ENCODE measurements around the gene MYO7A.

MYO7A gene

DNA sequence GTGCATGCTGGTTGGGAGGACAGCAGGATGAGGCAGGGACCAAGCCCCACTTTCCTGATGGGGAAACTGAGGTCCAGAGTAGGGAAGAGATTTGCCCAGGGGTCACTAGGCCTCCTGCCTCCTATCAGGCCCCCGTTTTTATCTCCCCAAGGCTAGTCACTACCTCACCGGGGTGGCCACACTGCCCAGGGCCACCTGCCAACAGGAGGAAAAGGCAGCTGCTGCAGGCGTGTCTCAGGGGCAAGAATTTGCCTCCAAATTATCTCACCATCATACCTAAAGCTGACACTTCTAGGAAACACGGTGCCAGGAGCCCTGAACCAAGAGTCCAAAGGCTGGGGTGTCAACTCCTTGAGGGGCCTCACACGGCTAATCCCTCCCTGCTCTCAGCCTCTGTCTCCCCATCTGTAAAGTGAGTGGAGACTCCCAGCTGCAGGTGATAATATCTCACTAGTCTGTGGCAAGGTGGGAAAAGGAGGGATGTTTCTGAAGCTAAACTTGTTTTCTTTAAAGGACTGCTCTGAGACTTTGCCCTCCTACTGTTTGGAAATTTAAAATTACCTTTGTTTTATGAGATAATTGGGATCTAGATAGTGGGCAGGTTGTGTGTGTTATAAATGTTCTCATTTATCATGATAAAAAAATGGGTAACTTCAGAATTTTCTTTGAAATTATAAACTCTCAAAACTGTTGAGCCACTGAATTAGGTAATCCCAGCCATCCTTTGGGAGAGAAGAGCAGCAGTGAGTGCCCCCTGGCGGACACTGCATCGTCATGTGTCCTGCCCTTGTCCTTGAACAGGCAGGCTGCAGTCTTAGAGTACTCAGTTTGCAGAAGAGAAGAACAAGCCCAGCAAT, 60.0 kb downstream of the MYO7A start:
- DNase-seq = peak; percentile 55

DNA sequence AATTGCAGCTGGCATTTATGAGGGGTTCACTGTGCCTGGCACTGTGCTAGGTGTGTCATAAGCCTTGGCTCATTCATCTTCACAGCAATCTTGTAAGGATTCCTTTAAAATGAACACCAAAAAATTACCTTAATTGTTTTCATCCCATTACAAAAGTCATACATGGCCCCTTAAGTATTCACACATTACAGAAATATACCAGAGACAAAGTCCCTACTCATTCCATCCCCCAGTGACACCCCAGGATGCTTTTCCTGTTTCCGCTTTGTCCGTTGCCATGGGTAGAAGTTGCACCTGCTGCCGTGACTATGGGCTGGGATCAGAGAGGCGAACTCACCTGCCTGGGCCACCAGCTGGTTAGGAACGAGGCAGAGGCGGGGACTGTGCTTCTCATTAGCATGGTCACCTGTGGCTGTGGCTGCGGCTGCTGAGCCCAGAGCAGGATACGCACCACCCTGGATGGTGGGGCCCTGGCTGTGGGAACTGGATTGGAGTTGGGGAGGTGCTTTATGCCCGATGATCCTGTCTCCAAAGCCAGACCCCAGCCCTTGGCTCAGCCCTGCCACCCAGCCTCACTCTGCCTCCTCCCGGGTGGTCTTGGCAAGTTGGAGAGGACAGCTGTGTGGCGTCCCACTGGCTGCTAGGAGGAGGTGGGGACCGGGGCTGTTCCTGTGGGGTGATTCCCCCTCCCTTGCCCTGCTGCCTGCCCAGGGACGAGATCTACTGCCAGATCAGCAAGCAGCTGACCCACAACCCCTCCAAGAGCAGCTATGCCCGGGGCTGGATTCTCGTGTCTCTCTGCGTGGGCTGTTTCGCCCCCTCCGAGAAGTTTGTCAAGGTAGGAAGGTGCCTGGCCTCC, 60.8 kb downstream of the MYO7A start:
- no peak for DNase-seq

DNA sequence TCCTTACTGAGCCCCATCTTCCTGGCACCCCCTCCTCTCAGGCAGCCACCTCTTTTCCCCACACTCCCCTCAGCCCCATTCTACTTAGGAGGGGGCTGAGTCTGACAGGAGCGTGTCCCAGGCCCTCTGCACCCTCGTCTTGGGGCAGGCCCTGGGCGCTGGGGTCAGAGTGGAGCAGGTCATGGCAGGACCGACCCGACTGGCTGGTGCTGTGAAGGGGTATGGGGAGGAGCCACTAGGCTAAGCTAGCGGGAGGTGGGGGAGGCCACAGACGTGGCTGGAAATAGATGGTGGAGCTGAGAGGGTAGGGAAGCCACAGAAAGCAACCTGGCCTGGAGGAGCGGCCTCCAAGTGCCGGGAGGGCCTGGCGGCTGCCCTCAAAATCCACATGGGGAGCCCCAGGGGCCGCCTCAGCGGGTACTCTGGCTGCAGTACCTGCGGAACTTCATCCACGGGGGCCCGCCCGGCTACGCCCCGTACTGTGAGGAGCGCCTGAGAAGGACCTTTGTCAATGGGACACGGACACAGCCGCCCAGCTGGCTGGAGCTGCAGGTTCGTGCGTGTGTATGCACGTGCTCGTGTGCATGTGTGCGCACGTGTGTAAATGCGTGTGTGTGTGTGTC, 61.7 kb downstream of the MYO7A start:
- DNase-seq = no peak

DNA sequence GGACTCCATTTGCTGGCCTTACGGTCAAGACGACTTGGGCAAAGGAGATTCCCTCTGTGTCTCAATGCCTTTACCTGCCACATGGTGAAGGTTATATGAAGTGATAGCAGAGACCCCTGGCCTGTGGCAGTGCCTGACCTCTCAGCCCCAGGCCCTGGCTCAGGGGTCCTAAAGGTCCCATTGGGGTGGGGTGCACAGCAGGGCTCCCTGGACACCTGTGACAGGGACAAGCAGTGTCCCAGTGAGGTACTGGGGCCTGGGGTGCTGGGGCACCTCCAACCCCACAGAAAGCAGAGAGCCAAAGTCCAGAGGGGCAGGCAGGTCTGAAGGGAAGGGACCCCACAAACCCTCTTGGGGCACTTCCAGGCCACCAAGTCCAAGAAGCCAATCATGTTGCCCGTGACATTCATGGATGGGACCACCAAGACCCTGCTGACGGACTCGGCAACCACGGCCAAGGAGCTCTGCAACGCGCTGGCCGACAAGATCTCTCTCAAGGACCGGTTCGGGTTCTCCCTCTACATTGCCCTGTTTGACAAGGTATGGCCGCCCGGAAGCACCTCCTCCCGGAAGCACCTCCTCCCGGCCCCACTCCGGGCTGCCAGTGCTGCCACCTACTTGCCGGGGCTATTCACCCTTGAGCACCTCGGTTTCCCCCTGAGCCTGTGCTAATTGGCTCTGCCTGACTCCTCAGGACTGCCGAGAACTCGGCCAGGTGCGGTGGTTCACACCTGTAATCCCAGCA, 62.5 kb downstream of the MYO7A start:
- DNase-seq = no peak

DNA sequence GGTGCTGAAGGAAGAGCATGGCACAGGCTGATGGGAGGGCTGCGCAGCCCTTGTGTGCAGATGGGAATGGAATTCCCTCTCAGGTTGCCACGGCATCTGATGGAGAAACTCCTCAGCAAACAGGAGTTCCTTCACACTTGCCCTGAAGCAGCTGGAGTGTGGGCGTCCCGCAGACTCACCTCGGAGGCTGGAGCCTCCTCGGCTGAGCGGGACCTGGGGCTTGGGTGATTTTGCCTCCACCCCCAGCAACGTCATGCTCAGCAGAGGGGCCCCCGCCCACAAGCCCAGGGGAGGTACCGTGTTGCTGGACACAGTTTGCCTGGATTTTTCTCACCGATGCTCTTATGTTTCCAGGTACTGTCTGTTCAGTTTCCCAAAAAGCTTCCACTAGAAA, 63.4 kb downstream of the MYO7A start:
- no peak for DNase-seq

DNA sequence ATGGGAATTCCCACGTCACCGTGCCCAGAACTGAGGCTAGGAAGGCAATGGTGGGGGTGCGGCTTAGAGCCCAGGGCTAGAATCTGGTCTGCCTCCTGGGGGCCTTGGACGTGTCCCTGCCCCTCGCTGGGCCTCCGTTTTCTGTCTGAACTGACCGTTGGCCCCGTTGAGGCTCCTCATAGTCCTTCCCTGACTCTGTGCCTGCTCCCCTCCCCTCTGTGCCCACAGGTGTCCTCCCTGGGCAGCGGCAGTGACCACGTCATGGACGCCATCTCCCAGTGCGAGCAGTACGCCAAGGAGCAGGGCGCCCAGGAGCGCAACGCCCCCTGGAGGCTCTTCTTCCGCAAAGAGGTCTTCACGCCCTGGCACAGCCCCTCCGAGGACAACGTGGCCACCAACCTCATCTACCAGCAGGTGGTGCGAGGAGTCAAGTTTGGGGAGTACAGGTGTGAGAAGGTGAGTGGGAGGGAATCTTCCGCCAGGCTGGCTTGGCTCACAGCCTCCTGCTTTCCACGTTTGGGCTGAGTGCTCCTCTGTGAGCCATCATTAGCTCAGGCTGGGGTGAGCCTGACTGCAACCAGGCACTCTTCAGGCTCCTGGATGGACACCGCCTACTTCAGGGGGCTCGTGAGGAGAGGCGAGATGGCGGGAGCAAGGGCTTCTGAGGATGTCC, 63.9 kb downstream of the MYO7A start:
- DNase-seq = no peak

DNA sequence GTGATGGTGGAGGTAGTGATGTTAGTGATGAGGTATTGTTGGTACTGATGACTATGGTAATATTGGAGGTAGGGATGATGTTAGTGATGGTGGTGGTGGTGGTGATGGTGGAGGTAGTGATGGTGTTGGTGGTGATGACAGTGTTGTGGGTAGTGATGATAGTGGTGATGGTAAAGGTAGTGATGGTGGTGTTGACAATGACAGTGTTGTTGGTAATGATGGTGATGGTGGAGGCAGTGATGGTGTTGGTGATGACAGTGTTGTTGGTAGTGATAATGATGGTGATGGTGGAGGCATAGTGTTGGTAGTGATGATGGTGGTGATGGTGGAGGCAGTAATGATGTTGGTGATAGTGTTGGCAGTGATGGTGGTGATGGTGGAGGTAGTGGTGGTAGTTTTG, 65.1 kb downstream of the MYO7A start:
- DNase-seq = no peak

DNA sequence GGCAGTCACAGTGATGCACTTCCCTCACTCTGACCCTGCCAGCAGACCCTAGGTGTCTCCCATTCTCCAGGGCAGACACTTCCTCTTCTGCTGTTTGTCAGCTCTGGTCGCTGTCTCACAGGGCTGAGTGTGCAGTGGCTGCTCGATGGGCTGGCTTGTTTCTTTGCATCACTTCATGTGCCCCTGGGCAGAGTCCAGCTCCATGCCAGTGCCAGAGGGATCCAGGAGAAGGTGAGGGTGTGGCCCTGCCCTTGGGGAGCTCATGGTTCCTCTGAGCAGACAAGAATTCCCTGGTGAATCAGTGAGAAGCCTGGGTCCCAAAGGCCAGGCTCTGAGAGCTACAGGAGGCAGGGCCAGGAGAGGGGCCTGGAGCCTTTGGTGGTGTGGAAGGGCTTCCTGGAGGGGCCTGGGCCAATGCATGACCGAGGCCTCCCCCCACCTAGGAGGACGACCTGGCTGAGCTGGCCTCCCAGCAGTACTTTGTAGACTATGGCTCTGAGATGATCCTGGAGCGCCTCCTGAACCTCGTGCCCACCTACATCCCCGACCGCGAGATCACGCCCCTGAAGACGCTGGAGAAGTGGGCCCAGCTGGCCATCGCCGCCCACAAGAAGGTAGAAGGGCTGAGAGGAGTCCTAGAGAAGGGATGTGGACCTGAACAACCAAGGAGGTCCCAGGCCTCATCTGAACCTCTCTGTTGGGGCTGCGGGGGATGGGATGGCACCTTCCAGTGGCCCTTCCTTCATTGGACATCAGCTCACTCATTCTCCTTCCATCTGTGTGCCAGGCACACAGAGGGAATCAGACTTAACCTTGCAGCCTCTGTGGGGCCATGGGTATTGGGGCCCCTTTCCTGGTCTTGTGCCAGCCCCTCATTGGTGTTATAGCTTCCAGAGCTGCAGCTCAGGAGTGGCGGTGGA, 66.1 kb downstream of the MYO7A start:
- no peak for DNase-seq

DNA sequence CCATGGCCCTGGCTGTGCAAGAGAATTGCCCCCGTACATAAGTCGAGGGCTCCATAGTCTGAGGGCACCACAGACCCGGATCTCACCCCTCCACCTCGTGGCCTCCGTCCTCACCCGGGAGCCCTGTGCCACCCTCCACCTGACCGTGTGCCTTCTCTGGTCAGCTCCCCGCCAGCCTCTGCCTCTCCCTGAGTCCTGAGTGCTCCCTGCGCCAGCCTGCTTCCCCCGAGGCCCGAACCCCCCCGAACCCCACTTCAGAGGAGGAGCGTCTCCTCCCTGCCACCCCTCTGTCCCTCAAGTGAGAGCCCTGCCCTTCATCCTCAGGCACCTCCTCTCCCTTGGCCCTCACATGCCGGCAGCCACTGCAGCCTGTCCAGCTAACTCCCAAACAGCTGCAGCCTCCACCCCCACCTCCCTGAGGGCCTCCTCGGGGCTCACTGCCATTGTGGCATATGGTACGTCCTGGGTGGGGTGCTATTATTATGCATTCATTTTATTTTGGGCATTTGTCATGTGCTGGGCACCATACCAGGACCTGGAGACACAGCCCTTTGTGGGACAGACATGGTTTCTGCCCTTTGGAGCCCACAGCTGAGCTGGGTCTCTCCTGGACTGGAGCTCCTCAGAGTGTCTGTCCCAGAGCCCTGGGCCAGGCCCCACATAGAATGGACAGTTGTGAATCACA, 67.2 kb downstream of the MYO7A start:
- no peak for DNase-seq

DNA sequence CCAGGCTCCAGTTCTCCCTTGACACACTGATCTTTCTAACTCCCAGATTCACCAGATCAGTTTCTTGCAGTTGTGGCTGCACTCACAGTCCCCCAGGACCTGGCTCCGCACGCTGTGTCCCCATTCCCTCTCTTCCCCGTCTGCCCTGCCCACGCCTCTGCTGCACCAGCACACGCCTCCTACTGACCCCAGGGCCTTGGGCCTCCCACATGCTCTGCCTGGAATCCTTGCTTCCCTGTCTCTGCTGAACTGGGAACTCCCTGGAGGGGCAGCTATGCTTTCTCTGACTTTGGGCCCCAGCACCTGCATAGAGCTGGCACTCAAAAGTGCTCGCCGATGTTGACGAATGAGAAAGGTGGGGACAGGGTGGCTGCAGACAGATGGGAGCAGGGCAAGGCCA, 68.9 kb downstream of the MYO7A start:
- DNase-seq = no peak

DNA sequence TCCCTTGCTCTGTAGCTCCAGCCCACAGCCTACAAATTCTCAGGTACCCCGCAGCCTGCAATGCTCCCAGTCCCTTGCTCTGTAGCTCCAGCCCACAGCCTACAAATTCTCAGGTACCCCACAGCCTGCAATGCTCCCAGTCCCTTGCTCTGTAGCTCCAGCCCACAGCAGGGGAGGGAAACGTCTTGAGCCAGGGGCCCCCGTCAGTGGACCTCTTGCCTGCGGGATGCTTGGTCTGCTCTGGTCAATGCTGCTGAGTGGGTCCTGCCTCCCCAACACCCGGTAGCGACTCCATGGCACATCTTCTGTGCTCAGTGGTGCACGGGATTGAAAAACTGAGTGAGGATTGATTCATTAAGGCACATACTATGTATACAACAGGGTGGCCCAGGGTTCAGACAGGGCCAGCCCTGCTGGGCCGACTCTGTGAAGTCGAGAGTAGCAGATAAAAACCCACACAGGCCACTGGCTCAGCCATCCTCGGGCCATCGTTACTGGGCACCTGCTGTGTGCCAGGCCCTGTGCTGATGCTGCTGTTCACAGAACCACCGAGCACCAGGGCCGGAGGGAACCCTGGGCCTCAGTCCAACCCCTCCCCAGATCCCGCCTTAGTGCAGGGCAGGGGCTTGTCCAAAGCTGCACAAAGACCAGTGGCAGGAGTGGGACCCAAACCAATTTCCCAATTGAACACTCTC, 69.7 kb downstream of the MYO7A start:
- no peak for DNase-seq

DNA sequence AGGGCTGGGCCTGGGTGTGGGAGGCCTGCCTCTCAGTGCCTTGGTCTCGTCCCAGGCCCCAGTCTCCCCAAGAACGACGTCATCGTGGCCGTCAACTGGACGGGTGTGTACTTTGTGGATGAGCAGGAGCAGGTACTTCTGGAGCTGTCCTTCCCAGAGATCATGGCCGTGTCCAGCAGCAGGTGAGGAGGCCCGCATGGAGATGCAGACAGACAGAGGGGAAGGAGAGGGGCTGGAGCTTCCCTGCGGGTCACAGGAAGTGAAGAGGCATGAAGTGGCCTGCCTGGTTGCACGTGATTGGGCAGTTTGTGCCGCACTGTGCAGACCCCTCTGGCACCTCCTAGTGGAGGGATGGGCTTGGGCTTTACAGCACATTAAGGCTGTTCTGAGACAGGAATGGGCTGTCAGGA, 70.4 kb downstream of the MYO7A start:
- no peak for DNase-seq

DNA sequence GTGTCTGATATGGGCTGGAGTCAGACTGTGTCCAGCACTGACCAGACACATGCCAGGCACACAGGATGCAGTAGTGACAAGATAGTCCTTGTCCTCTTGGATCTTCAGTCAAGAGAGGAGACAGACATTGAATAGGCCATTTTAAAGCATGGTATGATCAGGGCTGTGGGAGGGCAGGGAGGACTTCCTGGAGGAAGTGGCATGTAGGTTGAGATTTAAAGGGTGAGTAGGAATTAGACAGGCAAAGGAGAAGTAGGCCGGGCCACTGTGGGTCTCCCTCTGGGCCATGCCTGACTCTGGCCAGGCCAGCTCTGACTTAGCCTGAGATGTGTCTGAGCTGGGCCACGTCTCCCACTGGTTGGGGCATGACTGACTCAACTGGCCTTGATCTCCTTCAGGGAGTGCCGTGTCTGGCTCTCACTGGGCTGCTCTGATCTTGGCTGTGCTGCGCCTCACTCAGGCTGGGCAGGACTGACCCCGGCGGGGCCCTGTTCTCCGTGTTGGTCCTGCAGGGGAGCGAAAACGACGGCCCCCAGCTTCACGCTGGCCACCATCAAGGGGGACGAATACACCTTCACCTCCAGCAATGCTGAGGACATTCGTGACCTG, 71.2 kb downstream of the MYO7A start:
- no peak for DNase-seq

DNA sequence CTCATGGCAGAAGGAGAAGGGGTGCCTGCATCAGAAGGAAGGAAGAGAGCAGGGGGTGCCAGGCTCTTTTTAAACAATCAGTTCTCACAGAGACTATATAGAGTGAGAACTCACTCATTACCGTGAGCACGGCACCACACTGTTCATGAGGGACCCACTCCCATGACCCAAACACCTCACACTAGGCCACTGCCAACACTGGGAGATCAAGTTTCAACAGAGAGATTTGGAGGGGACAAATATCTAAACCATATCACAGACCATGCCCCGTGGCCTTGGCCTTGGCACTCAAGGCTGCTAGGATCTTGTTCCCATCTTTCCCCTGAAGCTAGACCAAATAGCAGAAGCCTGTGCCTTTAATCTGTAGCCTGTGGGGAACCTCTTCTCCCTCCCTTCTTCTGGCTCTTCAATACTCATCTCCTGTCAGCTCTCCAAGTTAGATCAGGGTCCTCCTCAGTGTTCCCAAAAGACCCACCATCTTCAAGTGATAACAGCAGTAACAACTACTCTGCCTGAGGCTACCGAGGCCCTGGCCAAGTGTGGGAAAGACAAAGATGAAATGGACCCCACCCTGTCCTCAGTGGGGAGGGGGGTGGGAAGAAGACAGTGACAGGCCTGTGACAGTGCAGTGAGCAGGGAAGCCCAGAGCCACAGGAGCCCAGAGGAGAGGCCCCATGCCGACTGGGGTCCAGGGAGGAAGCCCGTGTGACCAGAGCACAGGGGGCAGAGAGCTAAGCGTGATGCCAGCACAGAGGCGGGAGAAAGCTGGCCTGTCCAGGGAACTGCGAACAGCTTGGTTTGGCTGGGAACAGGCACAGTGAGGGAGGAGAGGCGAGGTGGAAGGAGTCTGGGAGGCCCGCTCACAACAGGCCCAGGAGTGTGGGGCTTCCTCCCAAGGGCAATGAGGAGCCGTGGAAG, 72.6 kb downstream of the MYO7A start:
- no peak for DNase-seq

DNA sequence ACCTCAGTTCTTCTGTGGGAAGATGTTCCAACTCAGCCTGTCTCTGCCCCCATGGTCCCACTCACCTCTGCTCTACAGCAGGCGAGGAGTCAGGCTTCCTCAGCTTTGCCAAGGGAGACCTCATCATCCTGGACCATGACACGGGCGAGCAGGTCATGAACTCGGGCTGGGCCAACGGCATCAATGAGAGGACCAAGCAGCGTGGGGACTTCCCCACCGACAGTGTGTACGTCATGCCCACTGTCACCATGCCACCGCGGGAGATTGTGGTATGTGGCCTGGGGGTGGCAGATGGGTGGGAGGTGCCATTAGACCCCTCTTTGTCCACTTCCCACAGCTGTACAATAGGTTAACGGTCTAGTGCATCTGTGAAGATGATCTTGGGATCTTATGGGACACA, 73.3 kb downstream of the MYO7A start:
- DNase-seq = no peak

DNA sequence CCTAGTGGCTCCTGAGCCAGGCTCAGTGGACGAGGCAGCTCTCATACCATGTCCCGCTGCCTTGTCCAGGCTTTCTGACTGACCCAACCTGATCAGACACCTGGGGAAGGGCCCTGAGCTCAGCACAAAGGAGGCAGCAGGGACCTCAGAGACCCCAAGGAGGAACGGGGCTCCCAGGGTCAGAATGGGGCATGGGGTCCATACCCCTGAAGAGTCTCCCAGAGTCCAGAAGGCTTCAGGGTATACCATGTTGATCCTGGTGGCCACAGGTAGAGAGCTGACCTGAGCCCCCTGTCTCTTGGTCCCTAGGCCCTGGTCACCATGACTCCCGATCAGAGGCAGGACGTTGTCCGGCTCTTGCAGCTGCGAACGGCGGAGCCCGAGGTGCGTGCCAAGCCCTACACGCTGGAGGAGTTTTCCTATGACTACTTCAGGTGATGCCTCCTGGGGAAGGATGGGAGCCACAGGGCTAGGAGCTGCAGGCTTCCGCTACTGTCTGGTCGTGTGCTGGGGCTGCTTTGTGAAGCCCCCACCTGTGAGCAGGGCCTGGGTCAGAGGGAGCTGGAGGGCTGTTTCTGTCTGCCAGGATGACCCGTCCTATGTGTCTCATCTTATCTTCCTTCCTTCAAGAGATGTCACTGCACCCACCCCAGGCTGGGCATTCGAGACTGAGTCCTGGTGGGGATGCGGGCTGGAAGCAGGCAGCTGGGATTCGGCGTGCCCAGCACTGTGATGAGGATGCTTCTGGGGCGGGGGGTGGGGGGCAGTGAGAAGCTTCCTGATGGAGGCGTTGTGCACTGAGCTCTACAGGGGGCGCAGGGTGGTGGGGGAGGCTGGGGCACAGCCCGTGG, 74.2 kb downstream of the MYO7A start:
- DNase-seq = no peak

Data from NCI-H2227 treated with DMSO at 0.1 percent for 48 hours (cell line).